Measurements from ENCODE around the gene AMBN. TPM values are rescaled to one million over a fixed set of nuclear protein-coding genes. Genes with fewer than 3 reads are reported as not detected.

Gene AMBN
- total and polyA plus RNA-seq, 9 of the 15 experiments (the other 6 are each of a cell fraction or from before 2014, with no cell fraction given): 0.03 to 0.09 (median 0.07) TPM; not detected in 6

- TF ChIP-seq XRCC3 (IDR thresholded peaks at IDR 0.05): no peak
- TF ChIP-seq NR3C1 (CRISPR knock-in tag; IDR thresholded peaks at IDR 0.05): no peak
- no peak for TF ChIP-seq ETV6 (IDR thresholded peaks at IDR 0.05; ENCODE audit: borderline replicate concordance in 1 of 2, low read depth in 2 of 2, low read length in 1 of 2)
- no peak for TF ChIP-seq ETV6 (CRISPR knock-in tag; IDR thresholded peaks at IDR 0.05; ENCODE audit: borderline replicate concordance)
- TF ChIP-seq TRIM25 (IDR thresholded peaks at IDR 0.05; ENCODE audit: borderline replicate concordance): no peak
- TF ChIP-seq GABPA (tag; conservative IDR thresholded peaks at IDR 0.05; ENCODE audit: low read depth): no peak
Observed at GRCh38 chr4:70575964-70576363, 16.1 kb upstream of the AMBN start (continued).

- ChIA-PET POLR2A (interaction anchor here (0.6 kb wide), 1 partner anchor 31 kb away, joined by 3 read pairs; no protein-coding TSS in a partner anchor), CTCF (ENCODE audit: low intra/inter-chr PET ratio) (no interaction called here)
- 0% methylated on average over 6 of the region's 6 CpGs for WGBS (ENCODE audit: insufficient coverage, low coverage, missing lambda C conversion rate)
- H3K36me3 ChIP-seq (ENCODE audit: control insufficient read depth, insufficient read depth, low read length): no peaks in the 10 kb centered on the region
- DNase-seq (ENCODE audit: extremely low read depth in 1 of 4, low spot score in 3 of 4): no peak
- no peak overlapping the region for H3K9ac ChIP-seq (ENCODE audit: insufficient read depth in 1 of 2, low read depth in 2 of 2, low read length in 2 of 2)
- intact Hi-C loops (cut with micrococcal nuclease) (no loop called here), in situ Hi-C loops (cut with MboI) (no loop called here)
- no peak overlapping the region for H3K4me2 ChIP-seq (ENCODE audit: insufficient read depth, low read length)
- H3K27me3 ChIP-seq (ENCODE audit: control insufficient read depth in 2 of 2, insufficient read depth in 2 of 2, low read length in 2 of 2): no peaks in the 10 kb centered on the region
- no peak overlapping the region for H3K27ac ChIP-seq (ENCODE audit: extremely low read depth, low read depth, low read length)
- FAIRE-seq: no peak
- H3K4me3 ChIP-seq: no peak overlapping the region
- H3K79me2 ChIP-seq (ENCODE audit: control insufficient read depth, insufficient read depth, low read length): no peaks in the 10 kb centered on the region
- BruUV-seq (replicated peaks): no TSS peak
- H3K9me3 ChIP-seq (replicated peaks; ENCODE audit: control insufficient read depth, insufficient read depth, low read depth, low read length): no peaks in the 10 kb centered on the region
- H3K4me1 ChIP-seq (replicated peaks in 1 of 2; ENCODE audit: control insufficient read depth in 2 of 2, insufficient read depth in 2 of 2, low read length in 2 of 2): no peaks in the 10 kb centered on the region
- no peak overlapping the region for H2AFZ ChIP-seq (ENCODE audit: low read depth, low read length)
- no peaks in the 10 kb centered on the region for H4K20me1 ChIP-seq (replicated peaks; ENCODE audit: control insufficient read depth, insufficient read depth, low read length)
- TF ChIP-seq RBFOX2 (IDR thresholded peaks at IDR 0.05; ENCODE audit: low read depth, low read length) (no peak), MYC (IDR thresholded peaks at IDR 0.05; ENCODE audit: low read depth, low read length) (no peak), MYC (CRISPR knock-in tag; IDR thresholded peaks at IDR 0.05; ENCODE audit: borderline replicate concordance, low read depth) (no peak), ELK1 (CRISPR knock-in tag; IDR thresholded peaks at IDR 0.05) (no peak), NCOA6 (IDR thresholded peaks at IDR 0.05) (no peak)
- no peak for ATAC-seq
- no peaks in the 10 kb centered on the region for H3K9me1 ChIP-seq (ENCODE audit: control insufficient read depth, insufficient read depth, low read length)
Observed at GRCh38 chr4:70577220-70577927, 14.7 kb upstream of the AMBN start.

All from K562 (cell line).